ENCODE results near the gene PFKFB4.
A peak's percentile ranks its signal among the peaks of the same experiment; 100 is the strongest.

PFKFB4 gene

DNA sequence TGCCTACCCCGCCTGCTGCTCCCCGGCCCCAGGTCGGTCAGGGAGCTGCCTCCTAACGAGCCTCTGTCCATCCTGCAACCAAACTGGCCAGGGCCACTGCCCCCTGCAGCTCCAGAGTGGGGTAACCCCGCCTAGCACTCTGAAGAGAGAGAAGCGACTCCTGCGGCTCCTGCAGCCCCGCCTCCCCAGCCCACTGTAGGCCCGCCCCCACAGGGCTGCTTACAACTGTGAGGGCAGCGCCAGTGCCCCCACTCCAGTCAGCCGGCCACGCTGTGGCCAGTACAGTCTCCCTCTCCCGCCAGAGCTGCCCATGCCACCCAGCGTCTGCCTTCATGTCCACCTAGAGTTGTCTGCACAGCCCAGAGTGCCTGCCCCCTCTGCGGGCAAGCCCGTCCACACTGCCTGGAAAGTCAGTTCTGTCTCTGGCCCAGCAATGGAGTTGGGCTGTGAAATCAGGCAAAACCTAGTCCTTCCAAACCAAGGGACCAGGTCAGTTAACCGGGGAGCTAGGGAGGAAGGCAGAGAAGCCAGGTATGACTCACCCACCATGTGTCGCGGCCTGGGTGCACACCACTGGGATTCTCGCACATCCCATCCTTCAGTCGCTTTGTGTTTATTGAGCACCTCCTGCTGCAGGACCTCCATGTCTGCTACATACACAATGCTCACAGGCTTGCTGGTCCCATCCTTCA, 4.6 kb upstream of the PFKFB4 start:
- peak; percentile 89 for DNase-seq
- peak overlapping the region; percentile 77 for H3K4me3 Mint-ChIP-seq
- peaks cover 72% of the 10 kb centered on the region for H3K4me1 Mint-ChIP-seq

GRCh38 chr3:48560648-48561018, 4.0 kb upstream of the PFKFB4 start:
- Mint-ChIP-seq H3K36me3 (ENCODE audit: low read depth) (no peaks in the 10 kb centered on the region), H3K4me3 (peak overlapping the region; percentile 77), H3K4me1 (peaks cover 72% of the 10 kb centered on the region), H3K9me3 (no peaks in the 10 kb centered on the region), H3K27ac (peak overlapping the region; percentile 84), H3K27me3 (ENCODE audit: low read depth, poor library complexity) (no peaks in the 10 kb centered on the region)
- TF ChIP-seq, protein P1, sequence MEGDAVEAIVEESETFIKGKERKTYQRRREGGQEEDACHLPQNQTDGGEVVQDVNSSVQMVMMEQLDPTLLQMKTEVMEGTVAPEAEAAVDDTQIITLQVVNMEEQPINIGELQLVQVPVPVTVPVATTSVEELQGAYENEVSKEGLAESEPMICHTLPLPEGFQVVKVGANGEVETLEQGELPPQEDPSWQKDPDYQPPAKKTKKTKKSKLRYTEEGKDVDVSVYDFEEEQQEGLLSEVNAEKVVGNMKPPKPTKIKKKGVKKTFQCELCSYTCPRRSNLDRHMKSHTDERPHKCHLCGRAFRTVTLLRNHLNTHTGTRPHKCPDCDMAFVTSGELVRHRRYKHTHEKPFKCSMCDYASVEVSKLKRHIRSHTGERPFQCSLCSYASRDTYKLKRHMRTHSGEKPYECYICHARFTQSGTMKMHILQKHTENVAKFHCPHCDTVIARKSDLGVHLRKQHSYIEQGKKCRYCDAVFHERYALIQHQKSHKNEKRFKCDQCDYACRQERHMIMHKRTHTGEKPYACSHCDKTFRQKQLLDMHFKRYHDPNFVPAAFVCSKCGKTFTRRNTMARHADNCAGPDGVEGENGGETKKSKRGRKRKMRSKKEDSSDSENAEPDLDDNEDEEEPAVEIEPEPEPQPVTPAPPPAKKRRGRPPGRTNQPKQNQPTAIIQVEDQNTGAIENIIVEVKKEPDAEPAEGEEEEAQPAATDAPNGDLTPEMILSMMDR (IDR thresholded peaks at IDR 0.05) = no peak
- peak; percentile 45 for DNase-seq

More for the DNA sequence above, 4.6 kb upstream of the PFKFB4 start:
- Mint-ChIP-seq H3K27ac (peak overlapping the region; percentile 84), H3K27me3 (ENCODE audit: low read depth, poor library complexity) (no peaks in the 10 kb centered on the region), H3K36me3 (ENCODE audit: low read depth) (no peaks in the 10 kb centered on the region), H3K9me3 (no peaks in the 10 kb centered on the region)
- TF ChIP-seq, protein P1 (IDR thresholded peaks at IDR 0.05) = peak; percentile 40

DNA sequence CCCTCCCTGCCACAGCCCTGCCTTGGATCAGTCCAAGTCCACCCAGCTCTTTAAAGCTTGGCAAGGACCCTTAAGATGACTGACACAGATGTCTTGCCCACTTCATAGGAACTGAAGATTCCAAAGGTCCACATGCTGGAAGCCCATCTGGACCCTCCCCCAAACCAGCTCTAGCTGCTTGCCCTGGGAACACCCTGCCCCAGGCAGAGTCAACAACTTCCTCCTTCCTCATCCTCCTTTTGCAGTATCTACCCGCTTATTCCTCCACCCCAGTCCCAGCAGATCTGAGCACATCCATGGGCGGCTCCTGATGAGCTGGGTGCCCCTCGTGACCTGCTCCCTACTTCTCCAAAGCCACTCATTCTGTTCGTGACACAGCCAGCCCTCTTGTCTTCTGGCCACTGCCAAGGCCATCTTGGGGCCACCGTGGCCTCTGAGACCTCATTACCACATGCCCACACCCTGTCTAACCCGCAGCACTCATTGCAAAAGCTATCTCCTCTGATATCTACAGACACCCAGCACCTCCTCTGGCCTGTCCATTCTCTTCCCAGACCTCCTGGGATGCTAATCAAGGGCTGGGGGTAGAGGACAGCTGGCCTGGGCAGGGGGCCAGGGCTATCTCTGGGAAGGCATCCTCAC, 2.0 kb upstream of the PFKFB4 start:
- peak overlapping the region; percentile 20 for H3K4me3 Mint-ChIP-seq
- no peak overlapping the region for H3K27ac Mint-ChIP-seq

GRCh38 chr3:48555949-48556795, 431 bp downstream of the PFKFB4 start:
- no peak for DNase-seq
- H3K4me3 Mint-ChIP-seq = peak overlapping the region; percentile 92
- peaks cover 67% of the 10 kb centered on the region for H3K4me1 Mint-ChIP-seq
- H3K36me3 Mint-ChIP-seq (ENCODE audit: low read depth) = peaks cover 8% of the 10 kb centered on the region
- H3K9me3 Mint-ChIP-seq = no peaks in the 10 kb centered on the region
- TF ChIP-seq, protein P1 (IDR thresholded peaks at IDR 0.05) = no peak
- no peak overlapping the region for H3K27ac Mint-ChIP-seq
- no peaks in the 10 kb centered on the region for H3K27me3 Mint-ChIP-seq (ENCODE audit: low read depth, poor library complexity)

More for the DNA sequence above, 2.0 kb upstream of the PFKFB4 start:
- peaks cover 76% of the 10 kb centered on the region for H3K4me1 Mint-ChIP-seq
- H3K36me3 Mint-ChIP-seq (ENCODE audit: low read depth) = peaks cover 4% of the 10 kb centered on the region
- H3K9me3 Mint-ChIP-seq = no peaks in the 10 kb centered on the region
- TF ChIP-seq, protein P1 (IDR thresholded peaks at IDR 0.05) = peak; percentile 11
- no peak for DNase-seq
- H3K27me3 Mint-ChIP-seq (ENCODE audit: low read depth, poor library complexity) = no peaks in the 10 kb centered on the region

DNA sequence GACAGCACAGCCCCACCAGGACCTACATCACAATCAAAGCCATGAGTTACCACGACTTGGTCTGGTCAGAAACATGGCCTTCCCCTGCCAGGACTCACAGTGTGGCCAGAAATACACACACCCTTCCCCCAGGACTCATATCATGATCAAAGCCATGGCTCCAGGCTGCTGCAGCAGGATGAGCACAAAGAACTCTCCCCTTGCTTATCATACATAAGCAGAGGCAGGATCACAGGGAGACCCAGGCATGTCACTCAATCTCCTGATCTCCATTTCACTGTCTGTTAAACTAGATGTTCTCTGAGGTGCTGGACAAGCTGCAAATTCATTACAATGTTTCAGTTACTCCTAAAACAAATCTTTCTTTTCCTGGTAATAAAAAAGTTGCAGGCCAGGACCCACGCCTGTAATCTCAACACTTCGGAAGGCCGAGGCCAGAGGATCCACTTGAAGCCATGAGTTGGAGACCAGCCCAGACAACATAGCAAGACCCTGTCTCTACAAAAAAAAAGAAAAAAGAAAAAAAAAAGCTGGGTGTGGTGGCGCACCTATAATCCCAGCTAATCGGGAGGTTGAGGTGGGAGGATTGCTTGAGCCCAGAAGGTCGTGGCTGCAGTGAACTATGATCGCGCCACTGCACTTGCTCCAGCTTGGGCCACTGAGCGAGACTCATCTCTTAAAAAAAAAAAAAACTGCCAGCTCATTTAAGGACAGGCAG, 1.2 kb downstream of the PFKFB4 start:
- no peak for DNase-seq
- Mint-ChIP-seq H3K4me3 (peak overlapping the region; percentile 92), H3K36me3 (ENCODE audit: low read depth) (peaks cover 13% of the 10 kb centered on the region), H3K9me3 (no peaks in the 10 kb centered on the region), H3K4me1 (peaks cover 65% of the 10 kb centered on the region), H3K27ac (peak overlapping the region; percentile 84), H3K27me3 (ENCODE audit: low read depth, poor library complexity) (peaks cover 4% of the 10 kb centered on the region)
- TF ChIP-seq, protein P1 (IDR thresholded peaks at IDR 0.05) = no peak
